ENCODE measurements around the gene AGAP1. TPM values are rescaled to one million over a fixed set of nuclear protein-coding genes. Genes with fewer than 3 reads are reported as not detected.

AGAP1 gene
- total and polyA plus RNA-seq, 11 donors = 5.9 to 21.6 (median 18.9) TPM

GRCh38 chr2:235728800-235729556 lies 235.1 kb downstream of the AGAP1 start:
- intact Hi-C loops (cut with DNase I) = loop anchor here in 1 of 10 donors (5.0 kb wide), 1 partner anchor 122 kb away; no protein-coding TSS in a partner anchor
- TF ChIP-seq CTCF (IDR thresholded peaks at IDR 0.05) (no peak), POLR2A (IDR thresholded peaks at IDR 0.05) (no peak)
- peaks cover 0 to 46% (median 19%) of the 10 kb centered on the region in 12 donors for H3K4me1 ChIP-seq
- peak overlapping the region in 1 of 12 donors; percentile 9 for H3K27ac ChIP-seq
- no peaks in the 10 kb centered on the region for H3K36me3 ChIP-seq
- peak; percentile 57 to 87 (median 69) for DNase-seq
- WGBS, 4 donors = 71 to 78% (median 76%) methylated on average over 7 to 12 of the region's 12 CpGs
- no peak overlapping the region for H3K4me3 ChIP-seq
- peak in 3 of 4 donors; percentile 29 to 59 (median 58) for ATAC-seq
- no peaks in the 10 kb centered on the region for H3K27me3 ChIP-seq
- H3K9me3 ChIP-seq = no peaks in the 10 kb centered on the region

- 72 to 81% (median 75%) methylated on average over 4 of the region's 4 CpGs for WGBS, 4 donors
- H3K27ac ChIP-seq = no peak overlapping the region
These were observed 235.7 kb downstream of the AGAP1 start for GRCh38 chr2:235729557-235729947.

GRCh38 chr2:235730115-235730514 lies 236.3 kb downstream of the AGAP1 start:
- H3K27ac ChIP-seq = no peak overlapping the region
- H3K4me1 ChIP-seq = peaks cover 0 to 35% (median 13%) of the 10 kb centered on the region in 12 donors
- no peaks in the 10 kb centered on the region for H3K36me3 ChIP-seq
- intact Hi-C loops (cut with DNase I) = loop anchor here in 1 of 10 donors (5.0 kb wide), 1 partner anchor 58 kb away; no protein-coding TSS in a partner anchor
- no peaks in the 10 kb centered on the region for H3K9me3 ChIP-seq
- DNase-seq (no peak), ATAC-seq (no peak)
- no peak for TF ChIP-seq CTCF (IDR thresholded peaks at IDR 0.05)
- 91 to 96% (median 93%) methylated on average over 7 of the region's 7 CpGs for WGBS, 4 donors
- no peaks in the 10 kb centered on the region for H3K27me3 ChIP-seq
- no peak overlapping the region for H3K4me3 ChIP-seq

More at GRCh38 chr2:235729557-235729947, 235.7 kb downstream of the AGAP1 start:
- Histone ChIP-seq H3K4me1 (peaks cover 0 to 40% (median 15%) of the 10 kb centered on the region in 12 donors), H3K9me3 (no peaks in the 10 kb centered on the region), H3K36me3 (no peaks in the 10 kb centered on the region), H3K4me3 (no peak overlapping the region), H3K27me3 (no peaks in the 10 kb centered on the region)
- no peak for TF ChIP-seq POLR2A (IDR thresholded peaks at IDR 0.05)
- TF ChIP-seq CTCF (IDR thresholded peaks at IDR 0.05) = no peak
- intact Hi-C loops (cut with DNase I) = loop anchor here in 1 of 10 donors (5.0 kb wide), 1 partner anchor 122 kb away; no protein-coding TSS in a partner anchor
- no peak for DNase-seq
- no peak for ATAC-seq

- no peaks in the 10 kb centered on the region for H3K27me3 ChIP-seq
- 85 to 91% (median 89%) methylated on average over 3 of the region's 3 CpGs for WGBS, 4 donors
- H3K27ac ChIP-seq = peak overlapping the region in 4 of 12 donors; percentile 39 to 52 (median 46)
- TF ChIP-seq POLR2A (IDR thresholded peaks at IDR 0.05) (no peak), CTCF (IDR thresholded peaks at IDR 0.05) (no peak)
- ATAC-seq = no peak
- H3K9me3 ChIP-seq = no peaks in the 10 kb centered on the region
- H3K36me3 ChIP-seq = no peaks in the 10 kb centered on the region
- DNase-seq = no peak
- intact Hi-C loops (cut with DNase I) = loop anchor here in 1 of 10 donors (5.0 kb wide), 1 partner anchor 61 kb away; no protein-coding TSS in a partner anchor
- H3K4me3 ChIP-seq = no peak overlapping the region
- peaks cover 0 to 17% (median 5%) of the 10 kb centered on the region in 12 donors for H3K4me1 ChIP-seq
These were observed 239.9 kb downstream of the AGAP1 start for GRCh38 chr2:235733761-235734160.

All from heart left ventricle (tissue), 16 donors.